ENCODE measurements around the gene CPNE8. TPM values are rescaled to one million over a fixed set of nuclear protein-coding genes. Genes with fewer than 3 reads are reported as not detected.

CPNE8 gene
- total RNA-seq, 1 donor: 36.8 TPM

GRCh38 chr12:38813923-38814322, 91.5 kb downstream of the CPNE8 start:
- DNase-seq (ENCODE audit: low read depth): no peak
- H3K4me3 ChIP-seq (ENCODE audit: low read depth, low read length): no peak overlapping the region
- no peak for TF ChIP-seq CTCF (IDR thresholded peaks at IDR 0.05; ENCODE audit: insufficient read depth, low read length)

GRCh38 chr12:38811814-38812356, 93.5 kb downstream of the CPNE8 start:
- TF ChIP-seq CTCF (IDR thresholded peaks at IDR 0.05; ENCODE audit: insufficient read depth, low read length): no peak
- no peak overlapping the region for H3K4me3 ChIP-seq (ENCODE audit: low read depth, low read length)
- no peak for DNase-seq (ENCODE audit: low read depth)

- no peak for TF ChIP-seq CTCF (IDR thresholded peaks at IDR 0.05; ENCODE audit: insufficient read depth, low read length)
- peak; percentile 4 for DNase-seq (ENCODE audit: low read depth)
- H3K4me3 ChIP-seq (ENCODE audit: low read depth, low read length): no peak overlapping the region
Observed at GRCh38 chr12:38809832-38810231, 95.6 kb downstream of the CPNE8 start.

GRCh38 chr12:38788106-38788505, 117.3 kb downstream of the CPNE8 start:
- DNase-seq (ENCODE audit: low read depth): peak; percentile 1
- no peak for TF ChIP-seq CTCF (IDR thresholded peaks at IDR 0.05; ENCODE audit: insufficient read depth, low read length)
- no peak overlapping the region for H3K4me3 ChIP-seq (ENCODE audit: low read depth, low read length)

- DNase-seq (ENCODE audit: low read depth): no peak
- TF ChIP-seq CTCF (IDR thresholded peaks at IDR 0.05; ENCODE audit: insufficient read depth, low read length): no peak
- no peak overlapping the region for H3K4me3 ChIP-seq (ENCODE audit: low read depth, low read length)
Observed at GRCh38 chr12:38785381-38785780, 120.0 kb downstream of the CPNE8 start.

GRCh38 chr12:38783304-38783703, 122.1 kb downstream of the CPNE8 start:
- no peak for DNase-seq (ENCODE audit: low read depth)
- TF ChIP-seq CTCF (IDR thresholded peaks at IDR 0.05; ENCODE audit: insufficient read depth, low read length): no peak
- no peak overlapping the region for H3K4me3 ChIP-seq (ENCODE audit: low read depth, low read length)

- no peak for DNase-seq (ENCODE audit: low read depth)
- no peak for TF ChIP-seq CTCF (IDR thresholded peaks at IDR 0.05; ENCODE audit: insufficient read depth, low read length)
- H3K4me3 ChIP-seq (ENCODE audit: low read depth, low read length): no peak overlapping the region
Observed at GRCh38 chr12:38782359-38782758, 123.0 kb downstream of the CPNE8 start.

Measured in fibroblast of the aortic adventitia (primary cell).